ENCODE measurements around the gene TNK1.

Gene TNK1

GRCh38 chr17:7421186-7421585 is 40.3 kb downstream of the TNK1 start:
- Histone ChIP-seq H3K79me2 (ENCODE audit: insufficient read depth, low read length) (no peaks in the 10 kb centered on the region), H3K36me3 (ENCODE audit: insufficient read depth, low read length) (no peaks in the 10 kb centered on the region), H3K9ac (ENCODE audit: low read depth, low read length) (no peak overlapping the region), H3K4me2 (ENCODE audit: insufficient read depth, low read length) (no peak overlapping the region), H4K20me1 (ENCODE audit: insufficient read depth, low read length) (no peaks in the 10 kb centered on the region), H3K27ac (ENCODE audit: low read length) (no peak overlapping the region), H3K9me3 (ENCODE audit: insufficient read depth, low read length, severe bottlenecking) (no peaks in the 10 kb centered on the region), H3K4me1 (ENCODE audit: insufficient read depth, low read length) (no peaks in the 10 kb centered on the region), H3K27me3 (ENCODE audit: insufficient read depth, low read length, poor library complexity) (no peaks in the 10 kb centered on the region), H2AFZ (ENCODE audit: low read depth, low read length) (no peak overlapping the region), H3K4me3 (ENCODE audit: low read depth in 1 of 2, low read length in 2 of 2) (no peak overlapping the region)
- no peak for DNase-seq
- ATAC-seq (ENCODE audit: insufficient read depth, low read depth): no peak
- no peak for TF ChIP-seq EZH2 (IDR thresholded peaks at IDR 0.05; ENCODE audit: borderline replicate concordance, low read depth, low read length, severe bottlenecking)
- TF ChIP-seq, protein P1, sequence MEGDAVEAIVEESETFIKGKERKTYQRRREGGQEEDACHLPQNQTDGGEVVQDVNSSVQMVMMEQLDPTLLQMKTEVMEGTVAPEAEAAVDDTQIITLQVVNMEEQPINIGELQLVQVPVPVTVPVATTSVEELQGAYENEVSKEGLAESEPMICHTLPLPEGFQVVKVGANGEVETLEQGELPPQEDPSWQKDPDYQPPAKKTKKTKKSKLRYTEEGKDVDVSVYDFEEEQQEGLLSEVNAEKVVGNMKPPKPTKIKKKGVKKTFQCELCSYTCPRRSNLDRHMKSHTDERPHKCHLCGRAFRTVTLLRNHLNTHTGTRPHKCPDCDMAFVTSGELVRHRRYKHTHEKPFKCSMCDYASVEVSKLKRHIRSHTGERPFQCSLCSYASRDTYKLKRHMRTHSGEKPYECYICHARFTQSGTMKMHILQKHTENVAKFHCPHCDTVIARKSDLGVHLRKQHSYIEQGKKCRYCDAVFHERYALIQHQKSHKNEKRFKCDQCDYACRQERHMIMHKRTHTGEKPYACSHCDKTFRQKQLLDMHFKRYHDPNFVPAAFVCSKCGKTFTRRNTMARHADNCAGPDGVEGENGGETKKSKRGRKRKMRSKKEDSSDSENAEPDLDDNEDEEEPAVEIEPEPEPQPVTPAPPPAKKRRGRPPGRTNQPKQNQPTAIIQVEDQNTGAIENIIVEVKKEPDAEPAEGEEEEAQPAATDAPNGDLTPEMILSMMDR (IDR thresholded peaks at IDR 0.05; ENCODE audit: borderline replicate concordance, extremely low read depth, low read length, poor library complexity, severe bottlenecking): no peak

DNA sequence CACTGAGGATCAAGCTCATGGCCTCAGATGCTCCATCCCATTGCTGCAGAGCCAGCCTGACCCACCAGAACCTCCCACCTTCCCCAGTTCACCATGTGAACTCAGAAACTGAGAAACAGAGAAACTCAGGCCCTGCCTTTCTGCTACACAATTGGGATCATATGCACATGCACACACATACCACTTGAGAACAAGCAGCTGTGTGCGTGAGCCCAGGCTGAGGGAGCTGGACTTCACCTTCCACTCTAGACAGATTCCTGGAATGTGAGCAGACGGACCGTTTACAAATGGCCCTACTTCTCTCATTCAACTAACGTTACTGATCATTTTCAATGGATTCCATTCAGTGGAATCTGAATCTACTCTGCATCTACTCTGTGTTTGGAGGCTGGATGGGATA is 42.8 kb downstream of the TNK1 start:
- Histone ChIP-seq H3K9me3 (ENCODE audit: insufficient read depth, low read length, severe bottlenecking) (no peaks in the 10 kb centered on the region), H3K4me1 (ENCODE audit: insufficient read depth, low read length) (no peaks in the 10 kb centered on the region), H3K27me3 (ENCODE audit: insufficient read depth, low read length, poor library complexity) (no peaks in the 10 kb centered on the region), H3K79me2 (ENCODE audit: insufficient read depth, low read length) (no peaks in the 10 kb centered on the region), H3K4me3 (ENCODE audit: low read depth in 1 of 2, low read length in 2 of 2) (no peak overlapping the region), H3K9ac (ENCODE audit: low read depth, low read length) (no peak overlapping the region), H2AFZ (ENCODE audit: low read depth, low read length) (no peak overlapping the region), H4K20me1 (ENCODE audit: insufficient read depth, low read length) (no peaks in the 10 kb centered on the region; the same call in 1 of the 2 replicates), H3K4me2 (ENCODE audit: insufficient read depth, low read length) (no peak overlapping the region), H3K27ac (ENCODE audit: low read length) (no peak overlapping the region), H3K36me3 (ENCODE audit: insufficient read depth, low read length) (no peaks in the 10 kb centered on the region)
- TF ChIP-seq, protein P1 (IDR thresholded peaks at IDR 0.05; ENCODE audit: borderline replicate concordance, extremely low read depth, low read length, poor library complexity, severe bottlenecking): no peak
- TF ChIP-seq EZH2 (IDR thresholded peaks at IDR 0.05; ENCODE audit: borderline replicate concordance, low read depth, low read length, severe bottlenecking): no peak
- DNase-seq: no peak
- ATAC-seq (ENCODE audit: insufficient read depth, low read depth): no peak

DNA sequence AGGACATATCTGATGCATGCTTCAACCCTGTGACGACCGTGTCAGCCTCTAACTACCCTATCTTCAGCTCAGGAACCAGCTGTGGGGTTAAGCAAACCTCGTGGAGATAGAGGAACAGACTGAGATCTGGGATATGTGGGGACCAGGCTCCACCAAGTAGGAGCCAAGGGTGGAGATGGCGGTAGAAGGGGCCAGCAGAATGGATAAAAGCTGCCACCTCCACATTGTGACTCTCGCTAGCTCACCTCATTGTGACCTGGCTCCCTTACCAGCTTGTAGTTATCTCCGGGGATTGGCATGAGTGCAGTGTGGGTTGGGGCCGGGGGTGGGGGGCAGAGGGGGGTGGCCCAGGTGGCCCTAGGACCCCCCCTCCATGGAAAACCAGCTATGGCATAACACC is 44.4 kb downstream of the TNK1 start, which contains the start of gene SPEM2:
TSS of gene SPEM2 (plus strand) at position 301 of the 400 bp plus-strand sequence. CDS start at position 374, 73 bp downstream.
- H3K79me2 ChIP-seq (ENCODE audit: insufficient read depth, low read length): no peaks in the 10 kb centered on the region
- no peak within 1 kb of the TSS for H3K4me3 ChIP-seq (ENCODE audit: low read depth in 1 of 2, low read length in 2 of 2)
- no peak within 1 kb of the TSS for H3K4me2 ChIP-seq (ENCODE audit: insufficient read depth, low read length)
- H3K27ac ChIP-seq (ENCODE audit: low read length): no peak within 1 kb of the TSS
- no peaks in the 10 kb centered on the region; the same call in 1 of the 2 replicates for H4K20me1 ChIP-seq (ENCODE audit: insufficient read depth, low read length)
- no peaks in the 10 kb centered on the region for H3K27me3 ChIP-seq (ENCODE audit: insufficient read depth, low read length, poor library complexity)
- H3K9me3 ChIP-seq (ENCODE audit: insufficient read depth, low read length, severe bottlenecking): no peaks in the 10 kb centered on the region
- DNase-seq: no peak
- no peak for ATAC-seq (ENCODE audit: insufficient read depth, low read depth)
- no peaks in the 10 kb centered on the region for H3K36me3 ChIP-seq (ENCODE audit: insufficient read depth, low read length)
- H2AFZ ChIP-seq (ENCODE audit: low read depth, low read length): no peak within 1 kb of the TSS
- TF ChIP-seq, protein P1 (IDR thresholded peaks at IDR 0.05; ENCODE audit: borderline replicate concordance, extremely low read depth, low read length, poor library complexity, severe bottlenecking): no peak
- TF ChIP-seq EZH2 (IDR thresholded peaks at IDR 0.05; ENCODE audit: borderline replicate concordance, low read depth, low read length, severe bottlenecking): no peak
- H3K4me1 ChIP-seq (ENCODE audit: insufficient read depth, low read length): no peaks in the 10 kb centered on the region
- no peak within 1 kb of the TSS for H3K9ac ChIP-seq (ENCODE audit: low read depth, low read length)

DNA sequence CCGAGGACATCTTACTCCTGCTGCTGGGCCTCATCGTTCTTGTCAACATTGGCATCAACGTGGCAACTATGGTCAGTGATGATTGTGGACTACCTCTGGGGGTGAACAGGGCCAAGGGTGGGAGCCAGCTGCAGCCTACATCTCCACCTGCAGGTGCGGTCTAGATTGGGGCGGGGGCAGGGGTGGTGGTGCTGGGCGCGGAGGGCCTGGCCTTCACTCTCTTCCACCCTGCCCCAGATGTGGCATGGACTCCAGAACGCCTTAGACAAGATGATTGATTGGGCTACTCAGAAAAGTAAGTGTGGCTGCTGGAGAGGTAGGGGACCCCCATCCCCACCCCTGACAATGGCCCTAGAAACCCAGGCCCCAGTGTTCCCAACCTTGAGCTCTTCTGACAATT is 44.9 kb downstream of the TNK1 start:
- H3K27me3 ChIP-seq (ENCODE audit: insufficient read depth, low read length, poor library complexity): no peaks in the 10 kb centered on the region
- no peak for ATAC-seq (ENCODE audit: insufficient read depth, low read depth)

More for the DNA sequence above, 44.9 kb downstream of the TNK1 start:
- no peak overlapping the region for H3K9ac ChIP-seq (ENCODE audit: low read depth, low read length)
- no peak overlapping the region for H3K27ac ChIP-seq (ENCODE audit: low read length)
- no peak for DNase-seq
- no peaks in the 10 kb centered on the region; the same call in 1 of the 2 replicates for H4K20me1 ChIP-seq (ENCODE audit: insufficient read depth, low read length)
- H3K4me3 ChIP-seq (ENCODE audit: low read depth in 1 of 2, low read length in 2 of 2): no peak overlapping the region
- H2AFZ ChIP-seq (ENCODE audit: low read depth, low read length): no peak overlapping the region
- TF ChIP-seq, protein P1 (IDR thresholded peaks at IDR 0.05; ENCODE audit: borderline replicate concordance, extremely low read depth, low read length, poor library complexity, severe bottlenecking): no peak
- TF ChIP-seq EZH2 (IDR thresholded peaks at IDR 0.05; ENCODE audit: borderline replicate concordance, low read depth, low read length, severe bottlenecking): no peak
- H3K4me1 ChIP-seq (ENCODE audit: insufficient read depth, low read length): no peaks in the 10 kb centered on the region
- H3K4me2 ChIP-seq (ENCODE audit: insufficient read depth, low read length): no peak overlapping the region
- H3K9me3 ChIP-seq (ENCODE audit: insufficient read depth, low read length, severe bottlenecking): no peaks in the 10 kb centered on the region
- no peaks in the 10 kb centered on the region for H3K36me3 ChIP-seq (ENCODE audit: insufficient read depth, low read length)
- no peaks in the 10 kb centered on the region for H3K79me2 ChIP-seq (ENCODE audit: insufficient read depth, low read length)

Measured in DND-41 (cell line).